ENCODE measurements around the gene ARID1B.

The ARID1B gene

DNA sequence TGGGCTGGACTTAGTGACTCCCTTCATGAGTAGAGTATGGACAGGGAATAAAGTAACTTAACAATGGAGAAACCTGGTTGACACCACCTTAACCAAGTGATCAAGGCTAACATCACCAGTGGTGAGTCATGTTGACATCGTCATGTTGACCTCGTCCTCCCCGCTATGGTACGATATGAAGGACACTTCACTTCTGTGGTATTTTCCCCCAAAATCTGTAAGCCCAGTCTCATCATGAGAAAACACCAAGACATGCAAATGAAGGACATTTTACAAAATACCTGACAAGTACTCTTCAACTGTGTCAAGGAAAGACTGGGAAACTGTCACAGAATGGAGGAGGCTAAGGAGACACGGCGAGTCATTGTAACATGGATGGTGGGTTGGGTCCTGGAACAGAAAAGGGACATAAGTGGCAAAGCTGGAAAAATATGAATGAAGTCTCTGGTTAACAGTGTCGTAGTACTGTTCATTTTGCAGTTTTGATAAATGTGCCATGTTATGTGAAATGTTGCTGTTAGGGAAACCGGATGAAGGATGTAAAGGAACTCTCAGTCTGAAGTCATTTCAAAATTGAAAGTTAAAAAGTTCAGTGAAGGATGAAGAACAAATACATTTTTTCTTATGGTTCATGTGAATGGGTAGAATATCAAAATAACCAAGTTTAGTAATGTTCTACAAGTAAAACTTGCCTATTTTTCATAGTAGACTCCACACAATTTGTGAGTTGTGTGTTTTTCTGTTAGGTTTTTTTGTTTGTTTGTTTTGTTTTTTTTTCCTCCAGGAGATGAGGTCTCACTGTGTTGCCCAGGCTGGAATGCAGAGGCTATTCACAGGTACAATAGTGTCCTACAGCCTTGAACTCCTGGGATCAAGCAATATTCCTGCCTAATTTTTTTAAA lies 298.6 kb downstream of the ARID1B start:
- DNase-seq, result no peak
- no peak for ATAC-seq (ENCODE audit: insufficient read depth, low read depth)
- H3K4me3 ChIP-seq (ENCODE audit: low read depth in 1 of 2, low read length in 2 of 2), result no peak overlapping the region
- H3K4me1 ChIP-seq (ENCODE audit: insufficient read depth, low read length), result no peaks in the 10 kb centered on the region
- peaks cover 56% of the 10 kb centered on the region for H3K79me2 ChIP-seq (ENCODE audit: insufficient read depth, low read length)
- H3K36me3 ChIP-seq (ENCODE audit: insufficient read depth, low read length), result peaks cover 20% of the 10 kb centered on the region; the same call in 1 of the 2 replicates
- no peak overlapping the region for H3K27ac ChIP-seq (ENCODE audit: low read length)
- H4K20me1 ChIP-seq (ENCODE audit: insufficient read depth, low read length), result peaks cover 19% of the 10 kb centered on the region; the same call in 1 of the 2 replicates
- TF ChIP-seq, protein P1, sequence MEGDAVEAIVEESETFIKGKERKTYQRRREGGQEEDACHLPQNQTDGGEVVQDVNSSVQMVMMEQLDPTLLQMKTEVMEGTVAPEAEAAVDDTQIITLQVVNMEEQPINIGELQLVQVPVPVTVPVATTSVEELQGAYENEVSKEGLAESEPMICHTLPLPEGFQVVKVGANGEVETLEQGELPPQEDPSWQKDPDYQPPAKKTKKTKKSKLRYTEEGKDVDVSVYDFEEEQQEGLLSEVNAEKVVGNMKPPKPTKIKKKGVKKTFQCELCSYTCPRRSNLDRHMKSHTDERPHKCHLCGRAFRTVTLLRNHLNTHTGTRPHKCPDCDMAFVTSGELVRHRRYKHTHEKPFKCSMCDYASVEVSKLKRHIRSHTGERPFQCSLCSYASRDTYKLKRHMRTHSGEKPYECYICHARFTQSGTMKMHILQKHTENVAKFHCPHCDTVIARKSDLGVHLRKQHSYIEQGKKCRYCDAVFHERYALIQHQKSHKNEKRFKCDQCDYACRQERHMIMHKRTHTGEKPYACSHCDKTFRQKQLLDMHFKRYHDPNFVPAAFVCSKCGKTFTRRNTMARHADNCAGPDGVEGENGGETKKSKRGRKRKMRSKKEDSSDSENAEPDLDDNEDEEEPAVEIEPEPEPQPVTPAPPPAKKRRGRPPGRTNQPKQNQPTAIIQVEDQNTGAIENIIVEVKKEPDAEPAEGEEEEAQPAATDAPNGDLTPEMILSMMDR (IDR thresholded peaks at IDR 0.05; ENCODE audit: borderline replicate concordance, extremely low read depth, low read length, poor library complexity, severe bottlenecking), result no peak
- no peak for TF ChIP-seq EZH2 (IDR thresholded peaks at IDR 0.05; ENCODE audit: borderline replicate concordance, low read depth, low read length, severe bottlenecking)
- H3K27me3 ChIP-seq (ENCODE audit: insufficient read depth, low read length, poor library complexity), result no peaks in the 10 kb centered on the region
- no peak overlapping the region for H2AFZ ChIP-seq (ENCODE audit: low read depth, low read length)
- no peaks in the 10 kb centered on the region for H3K9me3 ChIP-seq (ENCODE audit: insufficient read depth, low read length, severe bottlenecking)
- H3K4me2 ChIP-seq (ENCODE audit: insufficient read depth, low read length), result no peak overlapping the region
- H3K9ac ChIP-seq (ENCODE audit: low read depth, low read length), result no peak overlapping the region

DNA sequence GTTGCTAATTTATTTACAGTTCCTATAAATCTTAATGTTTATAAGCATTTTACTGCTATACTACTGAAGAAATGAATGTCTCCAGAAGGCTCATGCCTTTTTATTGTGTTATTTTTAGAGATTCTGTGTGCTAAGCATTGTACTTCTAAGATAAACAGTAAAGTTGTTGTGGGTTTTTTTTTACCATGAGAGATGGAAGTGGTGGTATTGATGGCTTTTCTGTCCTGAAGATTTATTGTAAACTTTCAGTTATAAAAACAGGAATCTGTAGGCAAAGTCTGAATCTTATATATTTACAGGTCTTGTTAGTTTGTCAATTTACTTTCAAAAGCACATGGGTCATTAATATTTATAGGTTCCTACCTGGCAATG lies 299.3 kb downstream of the ARID1B start:
- DNase-seq (no peak), ATAC-seq (ENCODE audit: insufficient read depth, low read depth) (no peak)
- H3K4me1 ChIP-seq (ENCODE audit: insufficient read depth, low read length), result no peaks in the 10 kb centered on the region
- H2AFZ ChIP-seq (ENCODE audit: low read depth, low read length), result no peak overlapping the region
- H3K27me3 ChIP-seq (ENCODE audit: insufficient read depth, low read length, poor library complexity), result no peaks in the 10 kb centered on the region
- no peak overlapping the region for H3K27ac ChIP-seq (ENCODE audit: low read length)
- no peak overlapping the region for H3K9ac ChIP-seq (ENCODE audit: low read depth, low read length)
- TF ChIP-seq, protein P1 (IDR thresholded peaks at IDR 0.05; ENCODE audit: borderline replicate concordance, extremely low read depth, low read length, poor library complexity, severe bottlenecking), result no peak
- no peak for TF ChIP-seq EZH2 (IDR thresholded peaks at IDR 0.05; ENCODE audit: borderline replicate concordance, low read depth, low read length, severe bottlenecking)
- peaks cover 18% of the 10 kb centered on the region; the same call in 1 of the 2 replicates for H3K36me3 ChIP-seq (ENCODE audit: insufficient read depth, low read length)
- H3K79me2 ChIP-seq (ENCODE audit: insufficient read depth, low read length), result peaks cover 58% of the 10 kb centered on the region
- H3K9me3 ChIP-seq (ENCODE audit: insufficient read depth, low read length, severe bottlenecking), result no peaks in the 10 kb centered on the region
- H3K4me2 ChIP-seq (ENCODE audit: insufficient read depth, low read length), result no peak overlapping the region
- no peak overlapping the region for H3K4me3 ChIP-seq (ENCODE audit: low read depth in 1 of 2, low read length in 2 of 2)
- peaks cover 17% of the 10 kb centered on the region; the same call in 1 of the 2 replicates for H4K20me1 ChIP-seq (ENCODE audit: insufficient read depth, low read length)

DNA sequence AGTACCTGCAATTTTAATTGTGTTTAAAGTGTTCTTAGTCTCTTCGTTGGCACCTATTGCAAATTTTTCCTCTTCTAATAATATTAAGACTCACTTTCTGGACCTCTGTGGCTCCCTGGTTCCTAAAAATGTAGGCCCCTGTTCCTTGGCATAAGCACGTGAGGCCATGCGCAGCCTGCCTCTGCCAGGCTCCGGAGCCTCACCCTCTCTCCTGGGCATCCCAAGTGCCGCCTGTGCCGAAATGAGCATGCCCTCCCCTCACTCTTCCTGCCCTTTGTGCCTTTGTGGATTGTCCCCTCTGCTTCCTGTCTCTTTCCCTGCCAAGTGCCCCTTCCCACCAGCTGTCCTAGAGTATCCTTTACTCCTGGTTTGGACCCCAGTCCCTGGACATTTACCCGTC lies 300.1 kb downstream of the ARID1B start:
- Histone ChIP-seq H3K4me1 (ENCODE audit: insufficient read depth, low read length) (no peaks in the 10 kb centered on the region), H3K4me2 (ENCODE audit: insufficient read depth, low read length) (no peak overlapping the region), H2AFZ (ENCODE audit: low read depth, low read length) (no peak overlapping the region), H3K36me3 (ENCODE audit: insufficient read depth, low read length) (peaks cover 18% of the 10 kb centered on the region; the same call in 1 of the 2 replicates), H3K4me3 (ENCODE audit: low read depth in 1 of 2, low read length in 2 of 2) (no peak overlapping the region), H3K27ac (ENCODE audit: low read length) (no peak overlapping the region), H3K79me2 (ENCODE audit: insufficient read depth, low read length) (peaks cover 63% of the 10 kb centered on the region), H3K9ac (ENCODE audit: low read depth, low read length) (no peak overlapping the region), H3K27me3 (ENCODE audit: insufficient read depth, low read length, poor library complexity) (no peaks in the 10 kb centered on the region), H4K20me1 (ENCODE audit: insufficient read depth, low read length) (peaks cover 20% of the 10 kb centered on the region; the same call in 1 of the 2 replicates), H3K9me3 (ENCODE audit: insufficient read depth, low read length, severe bottlenecking) (no peaks in the 10 kb centered on the region)
- DNase-seq, result no peak
- no peak for ATAC-seq (ENCODE audit: insufficient read depth, low read depth)
- TF ChIP-seq, protein P1 (IDR thresholded peaks at IDR 0.05; ENCODE audit: borderline replicate concordance, extremely low read depth, low read length, poor library complexity, severe bottlenecking), result no peak
- no peak for TF ChIP-seq EZH2 (IDR thresholded peaks at IDR 0.05; ENCODE audit: borderline replicate concordance, low read depth, low read length, severe bottlenecking)

All from DND-41 (cell line).